GM19240 (cell line): ENCODE results near the gene IFNL1.
"Not testable (repeated sequence)": the region's sequence is repeated elsewhere in the genome, so short reads cannot be mapped to it uniquely, and the experiment has no call there.

Experiments used
- DNase-seq: peaks from one replicate; pipeline ENCODE4 v3.0.0; 2011; ENCODE audit warnings: low spot score; ENCODE audit not compliant: insufficient read length

Gene IFNL1

GRCh38 chr19:39270036-39270871 is 26.0 kb upstream of the IFNL1 start:
- no peak for DNase-seq

DNA sequence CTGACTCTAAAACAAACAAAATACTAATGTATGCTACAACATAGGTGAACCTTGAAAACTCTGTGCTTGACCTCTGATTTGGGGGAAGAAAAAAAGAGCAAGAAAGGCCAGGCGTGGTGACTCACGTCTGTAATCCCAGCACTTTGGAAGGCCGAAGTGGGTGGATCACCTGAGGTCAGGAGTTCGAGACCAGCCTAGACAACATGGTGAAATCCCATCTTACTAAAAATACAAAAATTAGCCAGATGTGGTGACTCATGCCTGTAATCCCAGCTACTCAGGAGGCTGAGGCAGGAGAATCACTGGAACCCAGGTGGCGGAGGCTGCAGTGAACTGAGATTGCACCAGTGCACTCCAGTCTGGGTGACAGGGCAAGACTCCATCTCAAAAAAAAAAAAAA is 22.3 kb upstream of the IFNL1 start:
- not testable (repeated sequence) for DNase-seq

- DNase-seq, result no peak
Measured at GRCh38 chr19:39275578-39275977, 20.6 kb upstream of the IFNL1 start.

GRCh38 chr19:39276740-39277139 is 19.5 kb upstream of the IFNL1 start:
- DNase-seq, result no peak

DNA sequence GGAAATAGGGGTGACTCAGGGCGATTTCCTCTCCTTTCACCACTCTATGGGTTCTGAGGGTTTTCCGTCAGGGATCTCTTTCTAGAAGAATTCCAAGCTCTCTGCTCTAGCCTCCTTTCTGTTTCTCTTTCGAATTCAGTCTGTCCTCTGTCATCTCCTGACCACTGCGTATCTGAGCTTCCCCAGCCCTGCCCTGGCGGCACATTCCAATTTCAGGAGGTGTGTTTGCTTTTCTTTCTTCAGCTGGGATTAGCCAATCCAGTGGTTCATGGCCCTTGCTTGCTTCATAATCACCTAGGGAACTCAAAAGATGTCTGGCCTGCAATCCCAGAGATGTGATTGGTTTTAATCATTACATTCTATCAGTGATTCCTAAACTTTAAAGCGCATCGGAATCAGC is 18.6 kb upstream of the IFNL1 start:
- DNase-seq, result no peak

DNA sequence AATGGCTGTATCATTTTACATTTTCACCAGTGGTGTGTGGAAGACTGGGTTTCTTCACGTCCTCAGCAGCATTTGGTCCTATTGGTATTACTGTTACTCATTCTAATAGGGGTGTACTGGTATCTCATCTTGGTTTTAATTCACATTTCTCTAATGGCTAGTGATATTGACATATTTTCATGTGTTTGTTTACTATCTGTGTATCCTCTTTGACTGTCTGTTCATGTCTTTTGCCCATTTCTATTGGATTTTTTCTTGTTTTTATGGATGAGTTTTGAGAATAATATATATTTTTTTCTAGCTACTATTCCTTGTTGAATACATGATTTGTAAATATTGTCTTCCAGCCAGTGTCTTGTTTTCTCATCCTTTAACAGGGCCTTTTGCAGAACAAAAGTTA is 14.2 kb upstream of the IFNL1 start:
- DNase-seq, result no peak

DNA sequence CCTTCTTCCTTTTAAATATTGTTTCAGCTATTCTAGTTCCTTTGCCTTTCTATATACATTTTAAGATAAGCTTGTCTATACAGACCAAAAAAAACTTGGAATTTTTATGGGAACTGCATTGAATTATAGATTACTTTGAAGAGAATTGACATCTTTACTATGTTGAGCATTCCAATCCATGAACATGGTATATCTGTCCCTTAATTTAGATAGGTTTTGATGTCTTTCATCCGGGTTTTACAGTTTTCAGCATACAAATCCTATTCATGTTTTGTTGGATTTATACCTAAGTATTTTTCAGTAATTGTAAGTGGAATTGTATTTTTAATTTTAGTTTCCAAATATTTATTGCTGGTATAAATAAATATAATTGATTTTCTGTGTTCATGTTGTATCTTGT is 12.2 kb upstream of the IFNL1 start:
- no peak for DNase-seq

DNA sequence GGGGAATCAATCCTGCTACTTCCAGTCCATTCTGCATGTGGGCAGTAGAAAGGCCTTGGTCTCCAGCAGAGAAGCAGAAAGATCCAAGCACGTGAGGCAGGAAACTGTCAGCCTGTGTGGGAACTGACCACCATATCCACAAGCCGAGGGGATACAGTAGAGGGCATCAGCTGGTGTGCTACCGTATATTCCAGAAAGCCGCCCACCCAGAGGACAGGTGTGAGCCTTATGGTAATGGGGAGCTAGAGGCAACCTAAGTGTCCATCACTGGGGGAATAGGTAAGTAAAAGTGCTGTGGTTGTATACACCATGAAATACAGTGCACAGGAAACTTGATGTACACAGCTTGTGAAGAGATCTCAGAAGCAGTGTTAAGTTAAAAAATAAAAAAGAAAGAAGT is 2.8 kb upstream of the IFNL1 start:
- DNase-seq, result no peak

- no peak for DNase-seq
Measured at GRCh38 chr19:39296906-39297305, 699 bp downstream of the IFNL1 start.

DNA sequence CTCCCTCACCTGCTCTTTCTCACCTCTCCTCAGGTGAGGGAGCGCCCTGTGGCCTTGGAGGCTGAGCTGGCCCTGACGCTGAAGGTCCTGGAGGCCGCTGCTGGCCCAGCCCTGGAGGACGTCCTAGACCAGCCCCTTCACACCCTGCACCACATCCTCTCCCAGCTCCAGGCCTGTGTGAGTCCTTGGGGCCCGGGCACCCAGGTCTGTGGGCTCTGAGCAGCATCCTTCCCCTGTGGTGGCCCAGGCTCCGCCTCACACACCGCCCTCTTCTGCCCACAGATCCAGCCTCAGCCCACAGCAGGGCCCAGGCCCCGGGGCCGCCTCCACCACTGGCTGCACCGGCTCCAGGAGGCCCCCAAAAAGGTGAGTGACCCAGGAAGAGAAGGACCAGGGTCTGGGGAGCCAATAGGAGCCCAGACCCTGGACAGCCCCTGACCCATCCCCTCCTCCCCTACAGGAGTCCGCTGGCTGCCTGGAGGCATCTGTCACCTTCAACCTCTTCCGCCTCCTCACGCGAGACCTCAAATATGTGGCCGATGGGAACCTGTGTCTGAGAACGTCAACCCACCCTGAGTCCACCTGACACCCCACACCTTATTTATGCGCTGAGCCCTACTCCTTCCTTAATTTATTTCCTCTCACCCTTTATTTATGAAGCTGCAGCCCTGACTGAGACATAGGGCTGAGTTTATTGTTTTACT is 1.9 kb downstream of the IFNL1 start:
- no peak for DNase-seq

- DNase-seq, result no peak
Measured at GRCh38 chr19:39299404-39299803, 3.2 kb downstream of the IFNL1 start.

- no peak for DNase-seq
Measured at GRCh38 chr19:39299832-39300231, 3.6 kb downstream of the IFNL1 start.

DNA sequence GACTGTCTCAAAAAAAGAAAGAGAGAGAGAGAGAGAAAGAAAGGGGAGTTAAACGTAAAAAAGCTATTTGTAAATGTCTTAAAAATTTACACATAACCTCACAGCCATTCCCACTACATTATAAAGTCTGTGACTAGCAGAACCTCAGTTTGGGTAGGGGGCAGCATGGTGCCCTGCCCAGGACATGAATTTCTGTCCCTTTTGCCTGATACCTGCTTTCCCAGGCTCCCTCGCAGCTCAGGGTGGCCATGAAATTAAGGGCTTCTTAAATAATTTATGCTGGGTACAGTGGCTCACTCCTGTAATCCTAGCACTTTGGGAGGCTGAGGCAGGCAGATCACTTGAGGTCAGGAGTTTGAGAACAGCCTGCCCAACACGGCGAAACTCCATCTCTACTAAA is 4.8 kb downstream of the IFNL1 start:
- no peak for DNase-seq

- no peak for DNase-seq
Measured at GRCh38 chr19:39301562-39301961, 5.4 kb downstream of the IFNL1 start.

- no peak for DNase-seq
Measured at GRCh38 chr19:39303373-39304184, 7.4 kb downstream of the IFNL1 start.

DNA sequence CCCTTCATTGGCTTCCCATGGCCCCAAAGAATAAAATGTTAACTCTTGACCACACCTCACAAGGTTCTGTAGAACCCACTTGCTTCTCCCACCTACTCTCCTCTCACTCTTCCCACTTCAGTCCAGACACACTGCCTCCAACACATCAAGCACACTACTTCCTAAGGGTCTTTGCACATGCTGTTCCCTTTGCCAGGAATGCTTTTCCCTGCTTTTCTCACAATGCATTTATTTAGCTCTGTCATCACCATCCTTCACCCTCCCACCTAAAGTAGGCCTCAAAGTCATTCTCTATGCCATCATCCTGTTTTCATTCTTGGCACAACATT is 7.9 kb downstream of the IFNL1 start:
- no peak for DNase-seq

DNA sequence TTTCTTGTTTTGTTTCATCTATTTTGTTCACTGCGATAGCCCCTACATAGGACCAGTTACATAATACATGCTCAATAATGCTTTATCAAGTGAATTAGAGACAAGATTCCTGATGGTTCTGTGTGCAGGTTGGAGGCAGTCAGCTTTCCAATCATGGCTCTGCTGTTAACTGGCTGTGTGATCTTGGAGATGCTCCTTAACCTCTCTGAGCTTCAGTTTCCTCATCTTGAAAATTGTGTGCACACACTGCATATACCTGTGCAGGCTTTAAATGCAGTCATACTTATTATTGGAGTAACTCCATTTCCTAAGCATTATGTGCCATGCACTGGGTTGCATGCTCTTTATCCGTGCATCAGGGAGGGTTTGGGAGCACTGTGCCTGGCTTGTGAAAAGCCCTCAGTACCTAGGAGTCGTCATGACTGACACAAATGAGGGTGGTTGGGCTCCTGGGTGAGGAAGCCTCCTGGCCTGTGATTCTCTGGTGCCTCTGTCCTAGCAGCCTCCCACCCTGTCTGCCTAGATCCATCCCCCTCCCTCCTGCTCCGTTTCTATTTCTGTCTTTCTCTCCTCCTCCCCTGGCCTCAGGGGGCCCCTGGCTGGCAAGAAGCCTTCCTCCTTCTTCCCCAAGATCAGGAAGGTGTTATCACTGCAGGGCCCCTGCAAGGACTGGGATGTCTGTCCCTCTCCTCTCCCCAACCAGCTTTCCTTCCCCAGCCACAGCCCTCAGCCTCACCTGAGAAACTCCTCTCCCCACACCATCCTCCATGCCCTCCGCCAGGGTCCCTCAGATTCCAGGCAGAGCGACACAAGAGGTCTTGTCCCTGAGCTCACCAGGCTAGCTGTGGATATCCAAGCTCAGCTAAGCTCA is 8.7 kb downstream of the IFNL1 start:
- DNase-seq, result no peak

DNA sequence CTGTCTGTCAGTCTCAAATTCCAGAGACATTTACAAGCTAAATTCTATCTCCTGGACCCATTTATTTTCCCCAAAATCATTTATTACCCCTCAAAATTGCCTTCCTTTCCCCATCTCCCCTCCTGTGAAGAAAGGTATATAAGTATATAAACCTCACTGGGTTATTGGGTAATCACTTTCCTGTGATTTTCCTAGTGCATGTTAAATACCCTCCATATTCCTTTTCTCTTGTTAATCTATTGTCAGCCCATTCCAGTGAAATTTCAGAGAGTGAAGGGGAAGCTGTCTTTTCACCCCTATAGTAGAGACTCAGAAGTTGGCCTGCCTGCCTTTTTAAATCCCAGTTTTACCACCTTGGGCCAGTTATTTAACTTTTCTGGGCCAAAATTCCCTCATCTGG is 9.9 kb downstream of the IFNL1 start:
- DNase-seq, result no peak

GRCh38 chr19:39307046-39307821 is 11.0 kb downstream of the IFNL1 start:
- no peak for DNase-seq

DNA sequence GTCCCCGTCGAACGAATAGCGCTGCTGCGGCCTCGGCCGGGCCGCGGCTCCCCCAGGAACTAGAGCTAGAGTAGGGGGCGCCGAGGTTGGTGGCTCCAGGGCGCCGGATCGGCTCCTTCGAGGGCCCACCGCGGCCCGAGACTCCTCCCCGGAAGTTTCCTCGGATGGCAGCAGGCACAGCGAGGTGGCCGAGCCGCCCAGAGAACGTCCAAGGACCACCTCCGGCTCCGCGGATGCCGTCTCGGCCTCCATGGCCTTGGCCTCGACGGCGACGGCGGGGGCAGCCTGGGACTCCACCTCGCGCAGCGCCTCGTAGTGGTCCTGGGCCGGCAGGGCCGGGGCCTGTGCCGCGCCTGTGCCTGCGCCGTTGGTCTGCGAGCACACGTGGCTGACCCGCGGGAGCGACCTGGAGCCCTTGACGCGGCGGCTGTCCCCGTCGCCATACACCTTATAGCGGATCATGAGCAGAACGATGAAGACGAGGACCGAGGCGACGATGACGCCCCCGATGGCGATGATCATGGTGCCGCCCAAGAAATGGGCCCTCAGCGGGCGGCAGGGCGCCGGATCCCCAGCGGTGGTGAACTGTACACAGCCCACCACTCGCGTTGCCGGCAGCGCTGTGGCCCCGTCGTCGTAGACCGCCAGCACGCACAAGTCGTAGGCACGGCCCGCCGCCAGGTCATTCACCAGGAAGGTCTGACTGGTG is 11.8 kb downstream of the IFNL1 start:
- DNase-seq, result no peak
